Neural crest cell (in vitro differentiated cells): ENCODE results near the gene NT5DC1. TPM values are rescaled to one million over a fixed set of nuclear protein-coding genes. Genes with fewer than 3 reads are reported as not detected.

ENCODE experiments used
- DNase-seq: peaks from one replicate; pipeline ENCODE4 v3.0.0; 2021; ENCODE audit warnings: low read depth, mixed read lengths, low spot score
- H3K27ac Mint-ChIP-seq: one replicate; pipeline ENCODE4 v1.8.0; 2021; ENCODE audit warnings: mild to moderate bottlenecking, mixed read lengths; ENCODE audit not compliant: unreplicated experiment
- H3K27me3 Mint-ChIP-seq: 2 replicates; pipeline ENCODE4 v1.8.0; 2021; ENCODE audit warnings: low read depth, mild to moderate bottlenecking, mixed read lengths
- H3K36me3 Mint-ChIP-seq: 2 replicates; pipeline ENCODE4 v1.8.0; 2021; ENCODE audit warnings: low read depth, mild to moderate bottlenecking, mixed read lengths
- H3K4me1 Mint-ChIP-seq: 2 replicates; pipeline ENCODE4 v1.8.0; 2021; ENCODE audit warnings: mixed read lengths
- H3K4me3 Mint-ChIP-seq: one replicate; pipeline ENCODE4 v1.8.0; 2021; ENCODE audit warnings: mild to moderate bottlenecking, mixed read lengths
- H3K9me3 Mint-ChIP-seq: 2 replicates; pipeline ENCODE4 v1.8.0; 2021; ENCODE audit warnings: mixed read lengths
- CTCF ChIP-seq: fragments of 200-600 bp; sonication (generic); conservative IDR thresholded peaks from 2 replicates; pipeline ENCODE4 v1.5.0; 2021; ENCODE audit warnings: antibody characterized with exemption, mild to moderate bottlenecking
- total RNA-seq: library from RNA; stranded (reverse); gene quantifications from 2 replicates; pipeline ENCODE4 v1.2.1, GENCODE V29; 2021

NT5DC1 gene
- total RNA-seq, 1 donor from 2014 or later = 33.2 TPM

- H3K4me1 Mint-ChIP-seq = no peaks in the 10 kb centered on the region
- no peak for TF ChIP-seq CTCF
- H3K4me3 Mint-ChIP-seq = no peak overlapping the region
- H3K27me3 Mint-ChIP-seq = no peaks in the 10 kb centered on the region
- H3K36me3 Mint-ChIP-seq = no peaks in the 10 kb centered on the region
- no peak for DNase-seq
- no peak overlapping the region for H3K27ac Mint-ChIP-seq
- no peaks in the 10 kb centered on the region for H3K9me3 Mint-ChIP-seq
Observed at GRCh38 chr6:116191881-116192280, 91.2 kb downstream of the NT5DC1 start.

DNA sequence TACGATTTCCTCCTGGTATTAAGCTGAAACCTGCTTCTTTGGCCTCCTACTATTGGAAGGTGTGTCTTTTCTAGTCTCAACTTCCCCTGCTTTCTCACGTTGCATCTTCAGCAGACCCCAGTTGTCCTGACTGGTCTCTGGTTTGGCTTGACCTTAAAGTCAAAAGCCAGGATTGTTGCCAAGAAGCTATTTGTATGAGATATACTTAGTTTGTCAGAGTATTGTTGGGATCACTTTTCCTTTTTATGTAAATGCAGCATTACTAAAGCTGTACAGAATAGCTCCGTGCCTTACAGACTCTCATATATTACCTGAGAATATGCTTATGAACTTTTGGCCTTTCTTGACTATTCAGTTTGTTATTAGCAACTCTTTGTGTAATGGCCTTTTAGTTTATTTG is 92.1 kb downstream of the NT5DC1 start:
- no peak overlapping the region for H3K4me3 Mint-ChIP-seq
- TF ChIP-seq CTCF = no peak

DNA sequence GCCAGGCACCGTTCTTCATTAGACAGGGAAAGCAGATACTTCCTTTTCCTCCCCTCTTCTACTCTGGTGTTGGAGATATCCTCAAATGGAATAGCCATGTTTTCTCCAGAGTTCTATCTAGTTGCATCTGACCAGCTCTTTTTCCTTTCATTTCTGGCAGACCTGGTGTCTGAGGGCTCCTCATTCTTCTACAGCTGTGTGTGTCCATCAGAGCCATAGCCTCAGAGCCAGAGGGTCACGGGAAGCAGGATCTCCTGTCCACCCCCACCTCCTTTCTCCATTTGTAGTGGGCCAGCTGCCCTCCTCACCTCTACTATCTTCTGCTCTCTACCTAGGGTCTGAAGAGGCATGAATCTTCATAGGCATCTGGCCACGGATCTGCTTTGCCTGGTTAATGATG is 96.2 kb downstream of the NT5DC1 start:
- Mint-ChIP-seq H3K4me3 (no peak overlapping the region), H3K36me3 (no peaks in the 10 kb centered on the region), H3K9me3 (no peaks in the 10 kb centered on the region), H3K27me3 (no peaks in the 10 kb centered on the region), H3K27ac (no peak overlapping the region), H3K4me1 (no peaks in the 10 kb centered on the region)
- DNase-seq = no peak
- TF ChIP-seq CTCF = no peak

More for the DNA sequence above, 92.1 kb downstream of the NT5DC1 start:
- Mint-ChIP-seq H3K4me1 (no peaks in the 10 kb centered on the region), H3K27me3 (no peaks in the 10 kb centered on the region), H3K9me3 (no peaks in the 10 kb centered on the region), H3K27ac (no peak overlapping the region), H3K36me3 (no peaks in the 10 kb centered on the region)
- DNase-seq = no peak

- Mint-ChIP-seq H3K27ac (no peak overlapping the region), H3K4me3 (no peak overlapping the region), H3K9me3 (no peaks in the 10 kb centered on the region), H3K27me3 (no peaks in the 10 kb centered on the region), H3K36me3 (no peaks in the 10 kb centered on the region), H3K4me1 (no peaks in the 10 kb centered on the region)
- no peak for TF ChIP-seq CTCF
- no peak for DNase-seq
Observed at GRCh38 chr6:116200619-116201249, 100.1 kb downstream of the NT5DC1 start.

GRCh38 chr6:116201538-116201937 is 100.9 kb downstream of the NT5DC1 start:
- no peaks in the 10 kb centered on the region for H3K27me3 Mint-ChIP-seq

More at GRCh38 chr6:116201538-116201937, 100.9 kb downstream of the NT5DC1 start:
- TF ChIP-seq CTCF = no peak
- DNase-seq = no peak
- H3K4me3 Mint-ChIP-seq = no peak overlapping the region
- H3K9me3 Mint-ChIP-seq = no peaks in the 10 kb centered on the region
- no peak overlapping the region for H3K27ac Mint-ChIP-seq
- no peaks in the 10 kb centered on the region for H3K36me3 Mint-ChIP-seq
- H3K4me1 Mint-ChIP-seq = no peaks in the 10 kb centered on the region
